ENCODE measurements around the gene TMEM120B.

The TMEM120B gene

DNA sequence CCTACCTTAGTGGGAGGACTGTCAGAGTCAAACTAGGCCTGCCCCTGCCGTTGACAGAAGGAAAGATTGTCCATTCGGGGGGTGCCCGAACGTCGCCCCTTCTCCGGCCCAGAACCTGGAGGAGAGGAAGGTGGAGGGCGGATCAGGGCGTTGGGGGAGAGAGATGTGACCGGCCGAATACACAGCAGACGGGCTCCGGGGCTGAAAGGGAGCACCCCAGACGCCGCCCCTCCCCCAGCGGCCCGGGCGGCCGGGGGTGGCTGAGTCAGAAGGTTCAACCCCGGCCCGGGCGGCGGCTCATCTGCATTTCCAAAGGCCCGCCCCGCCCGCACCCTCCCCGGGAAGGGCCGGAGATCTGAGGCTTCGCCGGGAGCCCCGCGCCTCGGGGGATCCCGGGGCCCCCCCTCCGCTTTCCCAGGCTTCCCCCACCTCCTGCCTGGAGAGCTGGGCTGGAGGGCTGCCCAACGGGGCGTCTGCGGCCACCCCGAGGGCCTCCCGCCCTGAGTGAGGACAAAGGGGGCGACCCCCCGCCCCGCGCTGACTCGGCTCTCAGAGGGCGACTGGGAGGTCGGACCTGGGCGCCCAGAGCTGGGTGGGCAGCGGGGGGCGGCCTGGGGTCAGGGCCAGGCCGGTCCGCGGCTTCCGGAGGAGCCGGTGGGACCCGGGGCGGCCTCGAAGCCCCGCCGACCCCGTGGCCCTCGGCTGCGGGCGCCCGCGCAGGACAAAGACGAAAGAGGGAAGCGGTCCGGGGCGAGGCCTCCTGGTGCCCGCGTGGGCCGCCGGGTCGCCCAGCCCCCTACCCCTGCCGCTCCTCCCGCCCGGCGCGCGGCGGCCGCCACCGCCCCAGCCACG lies 87.5 kb downstream of the TMEM120B start:
- Histone ChIP-seq H2BK15ac (replicated peaks; ENCODE audit: low read depth) (no peak overlapping the region), H2BK5ac (ENCODE audit: low read length) (peak overlapping the region; percentile 91), H3K4ac (ENCODE audit: low read depth, low read length) (peak overlapping the region; percentile 100), H4K8ac (ENCODE audit: low read depth, low read length) (peak overlapping the region; percentile 98), H4K5ac (ENCODE audit: low read length) (no peak overlapping the region), H3K4me2 (ENCODE audit: low read length) (peak overlapping the region; percentile 80), H3K56ac (ENCODE audit: low read length) (peak overlapping the region; percentile 97), H3K36me3 (ENCODE audit: control insufficient read depth, insufficient read depth, low read length) (no peaks in the 10 kb centered on the region), H3K4me3 (ENCODE audit: low read length) (peak overlapping the region; percentile 79), H3K18ac (ENCODE audit: low read length) (peak overlapping the region; percentile 100), H3K23ac (ENCODE audit: low read length) (no peak overlapping the region), H2BK120ac (ENCODE audit: low read depth, low read length) (peak overlapping the region; percentile 98), H3K4me1 (ENCODE audit: control insufficient read depth, low read depth, low read length) (peaks cover 14% of the 10 kb centered on the region), H3K27me3 (ENCODE audit: insufficient read depth, low read length, poor library complexity) (no peaks in the 10 kb centered on the region), H2AK5ac (ENCODE audit: low read length) (peak overlapping the region; percentile 55), H3K9ac (ENCODE audit: low read length) (peak overlapping the region; percentile 99), H3K79me2 (ENCODE audit: control insufficient read depth, insufficient read depth, low read length) (peaks cover 47% of the 10 kb centered on the region), H3K27ac (ENCODE audit: low read depth, low read length) (peak overlapping the region; percentile 100), H3K79me1 (ENCODE audit: low read length) (peaks cover 5% of the 10 kb centered on the region)
- peak; percentile 92 for DNase-seq
- WGBS (ENCODE audit: extremely low coverage, insufficient coverage, low lambda C conversion rate): no CpG with 5 or more reads among the region's 84 CpGs

DNA sequence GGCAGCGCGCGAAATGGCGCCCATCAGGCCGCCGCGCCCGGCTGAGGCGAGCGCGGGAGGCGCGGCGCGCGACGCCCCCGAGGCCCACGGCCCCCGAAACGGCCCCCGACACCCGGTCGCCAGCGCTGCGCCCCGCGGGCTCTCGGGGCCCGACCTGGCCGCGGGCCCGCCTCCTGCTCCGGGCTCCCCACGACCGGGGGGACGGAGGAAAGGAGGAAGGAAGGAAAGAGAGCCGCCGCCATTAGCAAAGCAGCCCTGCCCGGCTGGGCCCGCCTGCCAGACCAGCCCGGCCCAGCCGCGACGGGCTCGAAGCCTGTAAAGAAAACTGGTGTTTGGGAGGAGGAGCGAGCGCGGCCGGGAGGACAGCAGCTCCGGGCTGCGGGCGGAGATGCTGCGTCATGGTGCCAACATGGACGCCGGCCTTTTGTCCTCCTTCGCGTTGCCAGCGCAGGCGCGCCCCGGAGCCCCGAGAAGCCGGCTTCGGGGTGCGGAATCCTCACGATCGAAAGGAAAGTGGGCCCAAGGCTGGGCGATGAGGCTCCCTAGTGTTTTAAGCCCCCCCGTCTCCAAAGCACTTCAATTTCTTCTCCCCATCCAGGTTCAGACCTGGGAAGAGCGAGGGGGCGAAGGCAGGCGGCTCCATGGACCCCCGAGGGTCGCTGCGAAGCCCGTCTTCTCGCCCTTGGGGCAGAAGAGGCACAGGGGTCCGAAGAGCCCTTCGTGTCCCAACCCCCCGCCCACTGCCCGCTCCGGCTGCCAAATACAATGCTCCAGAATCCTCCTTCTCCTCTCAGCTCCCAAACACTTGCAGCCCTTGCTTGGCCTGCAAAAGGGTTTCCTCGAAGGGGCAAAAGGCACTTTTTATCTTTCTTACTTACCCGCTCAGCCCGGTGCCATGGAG lies 88.4 kb downstream of the TMEM120B start:
- H3K9ac ChIP-seq (ENCODE audit: low read length): peak overlapping the region; percentile 99
- WGBS (ENCODE audit: extremely low coverage, insufficient coverage, low lambda C conversion rate): no CpG with 5 or more reads among the region's 86 CpGs
- peak overlapping the region; percentile 91 for H2BK5ac ChIP-seq (ENCODE audit: low read length)
- H3K27me3 ChIP-seq (ENCODE audit: insufficient read depth, low read length, poor library complexity): no peaks in the 10 kb centered on the region
- H3K56ac ChIP-seq (ENCODE audit: low read length): peak overlapping the region; percentile 97
- H3K18ac ChIP-seq (ENCODE audit: low read length): peak overlapping the region; percentile 100
- H2BK15ac ChIP-seq (replicated peaks; ENCODE audit: low read depth): peak overlapping the region; percentile 75
- H3K4me3 ChIP-seq (ENCODE audit: low read length): peak overlapping the region; percentile 79
- peak overlapping the region; percentile 98 for H2BK120ac ChIP-seq (ENCODE audit: low read depth, low read length)
- peak overlapping the region; percentile 98 for H4K8ac ChIP-seq (ENCODE audit: low read depth, low read length)
- H3K4me2 ChIP-seq (ENCODE audit: low read length): peak overlapping the region; percentile 90
- peaks cover 5% of the 10 kb centered on the region for H3K79me1 ChIP-seq (ENCODE audit: low read length)
- H3K79me2 ChIP-seq (ENCODE audit: control insufficient read depth, insufficient read depth, low read length): peaks cover 53% of the 10 kb centered on the region
- peak overlapping the region; percentile 100 for H3K4ac ChIP-seq (ENCODE audit: low read depth, low read length)
- no peaks in the 10 kb centered on the region for H3K36me3 ChIP-seq (ENCODE audit: control insufficient read depth, insufficient read depth, low read length)
- H3K4me1 ChIP-seq (ENCODE audit: control insufficient read depth, low read depth, low read length): peaks cover 14% of the 10 kb centered on the region
- peak overlapping the region; percentile 54 for H2AK5ac ChIP-seq (ENCODE audit: low read length)
- DNase-seq: peak; percentile 83
- peak overlapping the region; percentile 74 for H3K23ac ChIP-seq (ENCODE audit: low read length)
- H4K5ac ChIP-seq (ENCODE audit: low read length): no peak overlapping the region
- H3K27ac ChIP-seq (ENCODE audit: low read depth, low read length): peak overlapping the region; percentile 100

DNA sequence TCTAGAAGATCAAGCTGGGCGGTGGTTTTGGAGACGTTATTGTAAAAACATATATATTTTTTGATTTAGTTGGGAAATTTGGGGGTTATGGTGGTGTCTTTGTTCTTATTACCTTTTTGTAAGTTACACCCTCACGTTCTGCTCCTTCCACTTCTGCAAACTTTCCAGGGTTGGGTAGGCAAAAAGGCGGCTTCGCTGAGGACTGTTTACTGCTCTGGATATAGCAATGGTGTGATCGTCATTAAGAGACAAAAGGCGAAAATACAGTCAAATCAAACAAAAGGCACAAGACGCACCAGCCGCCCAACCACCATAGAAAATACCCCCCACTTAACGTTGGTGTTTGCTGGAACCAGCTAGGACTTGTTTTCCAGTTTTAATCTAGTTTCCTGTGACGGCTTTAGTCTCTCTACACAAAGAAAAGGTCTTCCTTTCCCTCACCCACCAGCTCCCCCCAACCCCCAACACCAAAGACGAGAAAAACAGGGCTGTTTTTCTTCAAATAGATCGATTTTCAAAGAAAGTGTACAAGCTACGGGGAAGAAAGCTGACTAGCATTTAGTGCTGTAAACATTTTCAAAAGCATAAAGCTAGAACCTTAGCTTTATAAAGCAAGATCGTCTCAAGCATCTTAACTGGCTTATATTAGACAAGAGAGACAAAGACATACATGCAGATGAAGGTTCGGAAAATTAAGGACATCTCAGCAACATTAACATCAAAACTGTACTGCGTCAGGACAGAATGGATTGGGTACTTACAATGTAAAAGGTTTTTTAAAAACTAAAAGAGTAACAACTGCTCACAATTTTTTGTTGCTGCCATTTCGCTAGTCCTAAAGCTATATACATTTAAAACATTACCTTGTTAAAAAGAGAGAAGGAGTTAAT lies 89.3 kb downstream of the TMEM120B start:
- no CpG with 5 or more reads among the region's 18 CpGs for WGBS (ENCODE audit: extremely low coverage, insufficient coverage, low lambda C conversion rate)
- Histone ChIP-seq H3K27ac (ENCODE audit: low read depth, low read length) (peak overlapping the region; percentile 100), H3K79me2 (ENCODE audit: control insufficient read depth, insufficient read depth, low read length) (peaks cover 58% of the 10 kb centered on the region), H4K8ac (ENCODE audit: low read depth, low read length) (no peak overlapping the region), H3K36me3 (ENCODE audit: control insufficient read depth, insufficient read depth, low read length) (no peaks in the 10 kb centered on the region), H3K27me3 (ENCODE audit: insufficient read depth, low read length, poor library complexity) (no peaks in the 10 kb centered on the region), H3K56ac (ENCODE audit: low read length) (peak overlapping the region; percentile 97), H3K23ac (ENCODE audit: low read length) (peak overlapping the region; percentile 94), H3K79me1 (ENCODE audit: low read length) (peaks cover 1% of the 10 kb centered on the region), H2AK5ac (ENCODE audit: low read length) (peak overlapping the region; percentile 83), H3K4me2 (ENCODE audit: low read length) (peak overlapping the region; percentile 90), H2BK120ac (ENCODE audit: low read depth, low read length) (peak overlapping the region; percentile 98), H4K5ac (ENCODE audit: low read length) (peak overlapping the region; percentile 94), H3K18ac (ENCODE audit: low read length) (peak overlapping the region; percentile 100), H3K4me1 (ENCODE audit: control insufficient read depth, low read depth, low read length) (peaks cover 14% of the 10 kb centered on the region), H2BK5ac (ENCODE audit: low read length) (peak overlapping the region; percentile 91), H2BK15ac (replicated peaks; ENCODE audit: low read depth) (no peak overlapping the region), H3K4me3 (ENCODE audit: low read length) (peak overlapping the region; percentile 79), H3K4ac (ENCODE audit: low read depth, low read length) (peak overlapping the region; percentile 100), H3K9ac (ENCODE audit: low read length) (peak overlapping the region; percentile 99)
- DNase-seq: peak; percentile 65

DNA sequence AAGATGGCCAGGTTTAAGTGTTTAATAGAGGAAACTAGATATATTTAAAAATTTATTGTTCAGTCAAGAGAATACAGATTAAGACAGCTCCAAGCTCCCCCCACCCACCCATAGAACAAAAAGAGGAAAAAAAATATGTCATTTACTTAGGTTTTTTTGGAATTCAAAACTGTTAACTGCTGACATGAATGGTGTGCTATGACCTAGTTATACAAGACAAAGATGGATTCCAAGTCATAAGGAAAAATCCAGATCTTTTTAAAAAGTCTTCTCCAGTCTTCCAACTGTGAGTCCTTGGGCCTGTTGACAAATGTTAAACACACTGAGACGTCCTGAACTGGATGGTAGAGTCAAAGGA lies 89.9 kb downstream of the TMEM120B start:
- Histone ChIP-seq H3K36me3 (ENCODE audit: control insufficient read depth, insufficient read depth, low read length) (no peaks in the 10 kb centered on the region), H3K27me3 (ENCODE audit: insufficient read depth, low read length, poor library complexity) (no peaks in the 10 kb centered on the region), H3K4me1 (ENCODE audit: control insufficient read depth, low read depth, low read length) (peaks cover 11% of the 10 kb centered on the region), H3K56ac (ENCODE audit: low read length) (peak overlapping the region; percentile 94), H4K8ac (ENCODE audit: low read depth, low read length) (no peak overlapping the region), H3K4me3 (ENCODE audit: low read length) (peak overlapping the region; percentile 87), H3K79me2 (ENCODE audit: control insufficient read depth, insufficient read depth, low read length) (peaks cover 58% of the 10 kb centered on the region), H3K27ac (ENCODE audit: low read depth, low read length) (peak overlapping the region; percentile 90), H3K18ac (ENCODE audit: low read length) (no peak overlapping the region), H3K9ac (ENCODE audit: low read length) (peak overlapping the region; percentile 99), H2AK5ac (ENCODE audit: low read length) (no peak overlapping the region), H2BK120ac (ENCODE audit: low read depth, low read length) (no peak overlapping the region), H3K23ac (ENCODE audit: low read length) (no peak overlapping the region), H2BK15ac (replicated peaks; ENCODE audit: low read depth) (no peak overlapping the region), H3K79me1 (ENCODE audit: low read length) (peaks cover 4% of the 10 kb centered on the region), H3K4me2 (ENCODE audit: low read length) (peak overlapping the region; percentile 93), H2BK5ac (ENCODE audit: low read length) (peak overlapping the region; percentile 94), H4K5ac (ENCODE audit: low read length) (no peak overlapping the region), H3K4ac (ENCODE audit: low read depth, low read length) (no peak overlapping the region)
- DNase-seq: no peak
- WGBS (ENCODE audit: extremely low coverage, insufficient coverage, low lambda C conversion rate): no CpG with 5 or more reads among the region's 1 CpG
